Measurements from ENCODE around the gene EEF1AKMT2. TPM values are rescaled to one million over a fixed set of nuclear protein-coding genes. Genes with fewer than 3 reads are reported as not detected.

The EEF1AKMT2 gene
- total RNA-seq, 1 experiment from 2014 or later = 21.6 TPM

DNA sequence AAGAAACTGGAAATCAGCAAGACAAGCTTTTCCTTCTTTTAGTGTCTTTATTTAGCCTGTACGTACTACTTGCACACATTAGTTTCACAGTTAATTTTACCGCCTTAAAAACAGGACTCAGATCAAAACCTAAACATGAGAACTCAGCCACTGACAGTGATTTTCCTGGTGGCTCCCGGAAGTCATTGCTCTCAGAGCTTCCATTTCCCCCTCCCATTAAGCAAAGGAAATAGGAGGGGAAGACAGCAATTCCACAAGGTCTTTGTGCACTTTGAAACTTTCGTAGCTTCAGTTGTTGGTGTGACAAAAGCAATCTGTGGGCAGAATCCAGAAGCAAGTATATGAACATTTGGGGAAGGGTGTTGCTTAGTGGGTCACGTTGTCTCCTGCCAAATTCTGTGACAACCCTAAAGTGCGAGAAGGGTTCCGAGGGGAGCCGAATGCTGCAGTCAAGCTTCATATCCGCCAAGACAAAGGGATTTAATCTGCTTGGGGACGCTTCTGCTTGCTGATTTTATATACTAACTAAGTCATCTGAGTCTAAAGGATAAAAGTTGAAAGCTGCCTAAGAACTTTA, 77.9 kb downstream of the EEF1AKMT2 start:
- H3K27ac Mint-ChIP-seq = peak overlapping the region; percentile 28; the same call in 1 of the 2 replicates
- TF ChIP-seq, protein P1, sequence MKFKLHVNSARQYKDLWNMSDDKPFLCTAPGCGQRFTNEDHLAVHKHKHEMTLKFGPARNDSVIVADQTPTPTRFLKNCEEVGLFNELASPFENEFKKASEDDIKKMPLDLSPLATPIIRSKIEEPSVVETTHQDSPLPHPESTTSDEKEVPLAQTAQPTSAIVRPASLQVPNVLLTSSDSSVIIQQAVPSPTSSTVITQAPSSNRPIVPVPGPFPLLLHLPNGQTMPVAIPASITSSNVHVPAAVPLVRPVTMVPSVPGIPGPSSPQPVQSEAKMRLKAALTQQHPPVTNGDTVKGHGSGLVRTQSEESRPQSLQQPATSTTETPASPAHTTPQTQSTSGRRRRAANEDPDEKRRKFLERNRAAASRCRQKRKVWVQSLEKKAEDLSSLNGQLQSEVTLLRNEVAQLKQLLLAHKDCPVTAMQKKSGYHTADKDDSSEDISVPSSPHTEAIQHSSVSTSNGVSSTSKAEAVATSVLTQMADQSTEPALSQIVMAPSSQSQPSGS (CRISPR knock-in tag; IDR thresholded peaks at IDR 0.05; ENCODE audit: borderline replicate concordance, low read depth) = no peak
- TF ChIP-seq ZNF138 (CRISPR knock-in tag; conservative IDR thresholded peaks at IDR 0.05) = no peak
- TF ChIP-seq ZNF416 (CRISPR knock-in tag; IDR thresholded peaks at IDR 0.05) = no peak
- TF ChIP-seq EMX1 (CRISPR knock-in tag; IDR thresholded peaks at IDR 0.05) = no peak
- TF ChIP-seq JUN (CRISPR knock-in tag; IDR thresholded peaks at IDR 0.05) = no peak
- TF ChIP-seq, protein P2, sequence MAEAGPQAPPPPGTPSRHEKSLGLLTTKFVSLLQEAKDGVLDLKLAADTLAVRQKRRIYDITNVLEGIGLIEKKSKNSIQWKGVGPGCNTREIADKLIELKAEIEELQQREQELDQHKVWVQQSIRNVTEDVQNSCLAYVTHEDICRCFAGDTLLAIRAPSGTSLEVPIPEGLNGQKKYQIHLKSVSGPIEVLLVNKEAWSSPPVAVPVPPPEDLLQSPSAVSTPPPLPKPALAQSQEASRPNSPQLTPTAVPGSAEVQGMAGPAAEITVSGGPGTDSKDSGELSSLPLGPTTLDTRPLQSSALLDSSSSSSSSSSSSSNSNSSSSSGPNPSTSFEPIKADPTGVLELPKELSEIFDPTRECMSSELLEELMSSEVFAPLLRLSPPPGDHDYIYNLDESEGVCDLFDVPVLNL (CRISPR knock-in tag; IDR thresholded peaks at IDR 0.05; ENCODE audit: borderline replicate concordance, low read depth) = no peak
- no peak for TF ChIP-seq SP1 (CRISPR knock-in tag; conservative IDR thresholded peaks at IDR 0.05)
- TF ChIP-seq, protein P3, sequence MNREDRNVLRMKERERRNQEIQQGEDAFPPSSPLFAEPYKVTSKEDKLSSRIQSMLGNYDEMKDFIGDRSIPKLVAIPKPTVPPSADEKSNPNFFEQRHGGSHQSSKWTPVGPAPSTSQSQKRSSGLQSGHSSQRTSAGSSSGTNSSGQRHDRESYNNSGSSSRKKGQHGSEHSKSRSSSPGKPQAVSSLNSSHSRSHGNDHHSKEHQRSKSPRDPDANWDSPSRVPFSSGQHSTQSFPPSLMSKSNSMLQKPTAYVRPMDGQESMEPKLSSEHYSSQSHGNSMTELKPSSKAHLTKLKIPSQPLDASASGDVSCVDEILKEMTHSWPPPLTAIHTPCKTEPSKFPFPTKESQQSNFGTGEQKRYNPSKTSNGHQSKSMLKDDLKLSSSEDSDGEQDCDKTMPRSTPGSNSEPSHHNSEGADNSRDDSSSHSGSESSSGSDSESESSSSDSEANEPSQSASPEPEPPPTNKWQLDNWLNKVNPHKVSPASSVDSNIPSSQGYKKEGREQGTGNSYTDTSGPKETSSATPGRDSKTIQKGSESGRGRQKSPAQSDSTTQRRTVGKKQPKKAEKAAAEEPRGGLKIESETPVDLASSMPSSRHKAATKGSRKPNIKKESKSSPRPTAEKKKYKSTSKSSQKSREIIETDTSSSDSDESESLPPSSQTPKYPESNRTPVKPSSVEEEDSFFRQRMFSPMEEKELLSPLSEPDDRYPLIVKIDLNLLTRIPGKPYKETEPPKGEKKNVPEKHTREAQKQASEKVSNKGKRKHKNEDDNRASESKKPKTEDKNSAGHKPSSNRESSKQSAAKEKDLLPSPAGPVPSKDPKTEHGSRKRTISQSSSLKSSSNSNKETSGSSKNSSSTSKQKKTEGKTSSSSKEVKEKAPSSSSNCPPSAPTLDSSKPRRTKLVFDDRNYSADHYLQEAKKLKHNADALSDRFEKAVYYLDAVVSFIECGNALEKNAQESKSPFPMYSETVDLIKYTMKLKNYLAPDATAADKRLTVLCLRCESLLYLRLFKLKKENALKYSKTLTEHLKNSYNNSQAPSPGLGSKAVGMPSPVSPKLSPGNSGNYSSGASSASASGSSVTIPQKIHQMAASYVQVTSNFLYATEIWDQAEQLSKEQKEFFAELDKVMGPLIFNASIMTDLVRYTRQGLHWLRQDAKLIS (CRISPR knock-in tag; IDR thresholded peaks at IDR 0.05; ENCODE audit: borderline replicate concordance) = no peak
- no peak for TF ChIP-seq CBFB (CRISPR knock-in tag; IDR thresholded peaks at IDR 0.05; ENCODE audit: low read depth)
- no peak for ATAC-seq
- peaks cover 28% of the 10 kb centered on the region for H3K4me1 Mint-ChIP-seq
- H3K4me3 Mint-ChIP-seq = no peak overlapping the region
- ChIA-PET POLR2A (no interaction called here), CTCF (interaction anchor here (0.7 to 1.5 kb wide), 5 partner anchors 12 to 42 kb away, joined by 3 to 9 read pairs (median 4); no protein-coding TSS in a partner anchor)
- H3K27me3 Mint-ChIP-seq (ENCODE audit: low read depth) = no peaks in the 10 kb centered on the region
- H3K9me3 Mint-ChIP-seq = no peaks in the 10 kb centered on the region
- no peaks in the 10 kb centered on the region for H3K36me3 Mint-ChIP-seq
- no peak for DNase-seq (ENCODE audit: low spot score)

DNA sequence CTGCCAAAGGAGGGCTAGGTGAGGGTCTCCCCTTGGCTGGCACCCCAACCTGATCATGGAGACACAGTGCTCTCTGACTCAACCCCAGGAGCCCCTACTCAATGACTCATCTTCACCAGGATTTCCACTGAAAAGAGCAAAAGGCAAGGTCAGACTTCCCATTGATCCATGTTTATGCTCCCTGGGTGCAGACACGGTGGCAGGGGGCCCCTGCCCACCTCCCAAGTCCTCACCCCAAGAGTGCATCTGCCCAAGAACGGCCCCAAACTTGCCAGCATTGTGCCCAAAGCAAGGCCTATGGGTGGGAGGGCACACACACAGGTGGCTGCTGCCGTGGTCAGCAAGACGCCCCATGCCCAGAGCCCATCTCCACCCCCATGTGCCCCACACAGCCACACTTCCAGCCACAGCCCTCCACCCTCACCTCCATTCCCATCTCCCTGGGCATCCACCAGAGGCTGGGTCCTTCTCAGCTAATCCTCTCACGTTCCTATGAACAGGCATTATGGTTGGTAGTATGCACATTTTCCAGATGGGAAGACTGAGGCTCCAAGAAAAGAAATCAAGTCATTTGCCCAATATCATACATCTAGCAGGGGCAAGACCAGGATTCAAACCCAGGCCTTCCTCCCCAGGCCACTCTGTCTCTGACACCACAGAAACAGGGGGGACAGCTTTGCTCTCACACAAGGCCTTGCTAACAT, 78.8 kb downstream of the EEF1AKMT2 start:
- peaks cover 31% of the 10 kb centered on the region for H3K4me1 Mint-ChIP-seq
- H3K9me3 Mint-ChIP-seq = no peaks in the 10 kb centered on the region
- DNase-seq (ENCODE audit: low spot score) (no peak), ATAC-seq (no peak)
- no peak overlapping the region for H3K4me3 Mint-ChIP-seq
- H3K36me3 Mint-ChIP-seq = no peaks in the 10 kb centered on the region
- H3K27me3 Mint-ChIP-seq (ENCODE audit: low read depth) = no peaks in the 10 kb centered on the region
- POLR2A ChIA-PET = no interaction called here
- H3K27ac Mint-ChIP-seq = peak overlapping the region; percentile 14; the same call in 1 of the 2 replicates
- CTCF ChIA-PET = interaction anchor here (1.1 to 1.5 kb wide), 4 partner anchors 13 to 42 kb away, joined by 3 to 9 read pairs (median 4); no protein-coding TSS in a partner anchor
- TF ChIP-seq, protein P4, sequence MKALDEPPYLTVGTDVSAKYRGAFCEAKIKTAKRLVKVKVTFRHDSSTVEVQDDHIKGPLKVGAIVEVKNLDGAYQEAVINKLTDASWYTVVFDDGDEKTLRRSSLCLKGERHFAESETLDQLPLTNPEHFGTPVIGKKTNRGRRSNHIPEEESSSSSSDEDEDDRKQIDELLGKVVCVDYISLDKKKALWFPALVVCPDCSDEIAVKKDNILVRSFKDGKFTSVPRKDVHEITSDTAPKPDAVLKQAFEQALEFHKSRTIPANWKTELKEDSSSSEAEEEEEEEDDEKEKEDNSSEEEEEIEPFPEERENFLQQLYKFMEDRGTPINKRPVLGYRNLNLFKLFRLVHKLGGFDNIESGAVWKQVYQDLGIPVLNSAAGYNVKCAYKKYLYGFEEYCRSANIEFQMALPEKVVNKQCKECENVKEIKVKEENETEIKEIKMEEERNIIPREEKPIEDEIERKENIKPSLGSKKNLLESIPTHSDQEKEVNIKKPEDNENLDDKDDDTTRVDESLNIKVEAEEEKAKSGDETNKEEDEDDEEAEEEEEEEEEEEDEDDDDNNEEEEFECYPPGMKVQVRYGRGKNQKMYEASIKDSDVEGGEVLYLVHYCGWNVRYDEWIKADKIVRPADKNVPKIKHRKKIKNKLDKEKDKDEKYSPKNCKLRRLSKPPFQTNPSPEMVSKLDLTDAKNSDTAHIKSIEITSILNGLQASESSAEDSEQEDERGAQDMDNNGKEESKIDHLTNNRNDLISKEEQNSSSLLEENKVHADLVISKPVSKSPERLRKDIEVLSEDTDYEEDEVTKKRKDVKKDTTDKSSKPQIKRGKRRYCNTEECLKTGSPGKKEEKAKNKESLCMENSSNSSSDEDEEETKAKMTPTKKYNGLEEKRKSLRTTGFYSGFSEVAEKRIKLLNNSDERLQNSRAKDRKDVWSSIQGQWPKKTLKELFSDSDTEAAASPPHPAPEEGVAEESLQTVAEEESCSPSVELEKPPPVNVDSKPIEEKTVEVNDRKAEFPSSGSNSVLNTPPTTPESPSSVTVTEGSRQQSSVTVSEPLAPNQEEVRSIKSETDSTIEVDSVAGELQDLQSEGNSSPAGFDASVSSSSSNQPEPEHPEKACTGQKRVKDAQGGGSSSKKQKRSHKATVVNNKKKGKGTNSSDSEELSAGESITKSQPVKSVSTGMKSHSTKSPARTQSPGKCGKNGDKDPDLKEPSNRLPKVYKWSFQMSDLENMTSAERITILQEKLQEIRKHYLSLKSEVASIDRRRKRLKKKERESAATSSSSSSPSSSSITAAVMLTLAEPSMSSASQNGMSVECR (CRISPR knock-in tag; IDR thresholded peaks at IDR 0.05; ENCODE audit: borderline replicate concordance) = no peak
- TF ChIP-seq, protein P5, sequence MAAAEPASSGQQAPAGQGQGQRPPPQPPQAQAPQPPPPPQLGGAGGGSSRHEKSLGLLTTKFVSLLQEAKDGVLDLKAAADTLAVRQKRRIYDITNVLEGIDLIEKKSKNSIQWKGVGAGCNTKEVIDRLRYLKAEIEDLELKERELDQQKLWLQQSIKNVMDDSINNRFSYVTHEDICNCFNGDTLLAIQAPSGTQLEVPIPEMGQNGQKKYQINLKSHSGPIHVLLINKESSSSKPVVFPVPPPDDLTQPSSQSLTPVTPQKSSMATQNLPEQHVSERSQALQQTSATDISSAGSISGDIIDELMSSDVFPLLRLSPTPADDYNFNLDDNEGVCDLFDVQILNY (CRISPR knock-in tag; IDR thresholded peaks at IDR 0.05) = no peak
- TF ChIP-seq KAT7 (CRISPR knock-in tag; IDR thresholded peaks at IDR 0.05; ENCODE audit: borderline replicate concordance) (no peak), MXD4 (CRISPR knock-in tag; IDR thresholded peaks at IDR 0.05; ENCODE audit: borderline replicate concordance) (no peak), CREM (CRISPR knock-in tag; IDR thresholded peaks at IDR 0.05) (no peak), SOX15 (CRISPR knock-in tag; IDR thresholded peaks at IDR 0.05) (no peak), ZNF416 (CRISPR knock-in tag; IDR thresholded peaks at IDR 0.05) (no peak)
- TF ChIP-seq, protein P6, sequence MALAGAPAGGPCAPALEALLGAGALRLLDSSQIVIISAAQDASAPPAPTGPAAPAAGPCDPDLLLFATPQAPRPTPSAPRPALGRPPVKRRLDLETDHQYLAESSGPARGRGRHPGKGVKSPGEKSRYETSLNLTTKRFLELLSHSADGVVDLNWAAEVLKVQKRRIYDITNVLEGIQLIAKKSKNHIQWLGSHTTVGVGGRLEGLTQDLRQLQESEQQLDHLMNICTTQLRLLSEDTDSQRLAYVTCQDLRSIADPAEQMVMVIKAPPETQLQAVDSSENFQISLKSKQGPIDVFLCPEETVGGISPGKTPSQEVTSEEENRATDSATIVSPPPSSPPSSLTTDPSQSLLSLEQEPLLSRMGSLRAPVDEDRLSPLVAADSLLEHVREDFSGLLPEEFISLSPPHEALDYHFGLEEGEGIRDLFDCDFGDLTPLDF (CRISPR knock-in tag; IDR thresholded peaks at IDR 0.05) = no peak
- TF ChIP-seq, protein P7, sequence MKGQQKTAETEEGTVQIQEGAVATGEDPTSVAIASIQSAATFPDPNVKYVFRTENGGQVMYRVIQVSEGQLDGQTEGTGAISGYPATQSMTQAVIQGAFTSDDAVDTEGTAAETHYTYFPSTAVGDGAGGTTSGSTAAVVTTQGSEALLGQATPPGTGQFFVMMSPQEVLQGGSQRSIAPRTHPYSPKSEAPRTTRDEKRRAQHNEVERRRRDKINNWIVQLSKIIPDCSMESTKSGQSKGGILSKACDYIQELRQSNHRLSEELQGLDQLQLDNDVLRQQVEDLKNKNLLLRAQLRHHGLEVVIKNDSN (CRISPR knock-in tag; IDR thresholded peaks at IDR 0.05) = no peak

Data from WTC11 (cell line).